ENCODE data around the gene TEX261.
"Not testable (repeated sequence)": the region's sequence is repeated elsewhere in the genome, so short reads cannot be mapped to it uniquely, and the experiment has no call there.

The TEX261 gene

DNA sequence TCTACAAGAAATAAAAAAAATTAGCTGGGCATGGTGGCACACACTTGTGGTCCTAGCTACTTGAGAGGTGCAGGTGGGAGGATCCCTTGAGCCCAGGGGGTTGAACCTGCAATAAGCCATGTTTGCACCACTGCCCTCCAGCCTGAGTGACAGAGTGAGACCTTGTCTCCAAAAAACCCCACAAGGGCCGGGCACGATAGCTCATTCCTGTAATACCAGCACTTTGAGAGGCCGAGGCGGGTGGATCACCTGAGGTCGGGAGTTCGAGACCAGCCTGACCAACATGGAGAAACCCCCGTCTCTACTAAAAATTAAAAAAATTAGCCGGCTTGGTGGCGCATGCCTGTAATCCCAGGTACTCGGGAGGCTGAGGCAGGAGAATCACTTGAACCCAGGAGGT, 5.3 kb upstream of the TEX261 start:
- not testable (repeated sequence) for DNase-seq (ENCODE audit: low spot score)

DNA sequence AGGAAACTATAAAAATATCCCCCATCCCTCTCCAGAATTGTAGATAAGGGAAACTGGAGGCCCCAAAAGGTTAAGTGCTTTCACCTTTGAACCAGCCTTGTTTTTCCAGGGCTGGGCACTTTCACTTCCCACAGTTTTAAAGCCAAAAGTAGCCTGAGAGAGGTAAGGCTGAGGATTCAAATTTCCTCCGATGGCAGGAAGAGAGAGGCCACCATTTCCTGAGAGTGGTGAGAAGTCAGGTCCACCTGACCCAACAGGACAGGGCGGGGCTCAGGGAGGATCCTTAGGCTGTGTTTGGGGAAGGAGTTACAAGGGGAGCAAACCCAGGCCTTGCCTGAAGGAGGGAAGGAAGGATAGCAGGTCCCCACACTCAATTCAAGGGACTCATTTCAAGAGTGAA, 4.7 kb upstream of the TEX261 start:
- DNase-seq (ENCODE audit: low spot score): no peak

DNA sequence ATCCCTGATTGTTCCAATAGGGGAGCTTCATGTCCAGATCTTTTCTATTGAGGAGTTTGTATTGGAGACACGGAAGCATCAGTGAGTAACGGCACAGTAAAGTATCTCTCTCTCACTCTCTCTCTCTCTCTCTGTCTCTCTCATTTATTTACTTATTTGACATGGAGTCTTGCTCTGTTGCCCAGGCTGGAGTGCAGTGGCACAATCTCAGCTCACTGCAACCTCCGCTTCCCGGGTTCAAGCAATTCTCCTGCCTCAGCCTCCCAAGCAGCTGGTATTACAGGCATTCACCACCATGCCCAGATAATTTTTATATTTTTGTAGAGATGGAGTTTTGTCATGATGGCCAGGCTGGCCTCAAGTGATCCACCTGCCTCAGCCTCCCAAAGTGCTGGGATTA, 4.2 kb upstream of the TEX261 start:
- DNase-seq (ENCODE audit: low spot score): not testable (repeated sequence)

DNA sequence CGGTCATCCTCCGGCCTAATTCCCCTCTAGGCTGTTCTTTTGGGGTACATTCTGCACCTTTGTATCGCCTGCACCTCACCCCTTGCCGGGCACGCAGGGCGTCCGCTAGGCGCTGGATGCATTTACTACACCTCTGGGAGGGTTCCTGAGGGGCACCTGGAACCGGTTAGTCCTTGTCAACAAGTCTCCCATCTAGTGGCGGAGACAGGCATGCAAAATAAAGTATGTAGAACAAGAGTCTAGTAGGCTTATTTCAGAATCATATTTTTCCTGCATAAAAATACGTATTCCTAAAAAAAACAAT, 705 bp upstream of the TEX261 start:
- peak; percentile 42 for DNase-seq (ENCODE audit: low spot score)

DNA sequence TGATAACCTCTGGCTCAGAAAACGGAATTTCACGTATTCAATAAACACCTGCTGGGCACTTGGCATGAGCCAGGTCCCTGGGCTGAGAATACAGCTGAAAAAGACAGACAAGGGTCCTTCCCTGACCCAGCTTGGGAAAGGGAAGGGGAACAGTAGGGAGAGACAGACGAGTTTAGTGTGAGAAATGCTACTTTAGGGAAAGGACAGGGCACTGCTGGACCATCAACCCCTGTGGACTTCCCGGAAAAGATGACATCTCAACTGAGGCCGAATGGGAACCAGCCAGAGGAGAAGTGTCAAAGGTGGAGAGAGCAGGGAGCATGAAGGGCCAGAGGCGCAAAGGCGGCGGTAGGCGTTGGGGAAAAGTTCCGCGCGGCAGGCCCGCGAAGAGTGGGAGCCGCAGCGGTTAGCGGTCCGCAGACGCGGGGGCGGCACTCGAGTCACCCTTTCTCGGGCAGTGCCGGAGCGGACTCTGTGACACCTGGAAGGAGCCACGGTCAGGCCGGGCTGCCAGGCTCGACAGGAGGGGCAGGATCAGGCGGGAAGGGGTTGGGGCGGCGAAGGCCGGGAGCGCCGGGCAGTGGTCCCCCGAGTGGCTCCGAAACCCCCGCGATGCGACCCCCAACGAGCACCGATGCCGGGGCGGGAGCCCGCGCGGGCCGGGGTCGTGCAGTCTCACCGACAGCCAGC, 519 bp downstream of the TEX261 start:
- DNase-seq (ENCODE audit: low spot score): peak; percentile 29

DNA sequence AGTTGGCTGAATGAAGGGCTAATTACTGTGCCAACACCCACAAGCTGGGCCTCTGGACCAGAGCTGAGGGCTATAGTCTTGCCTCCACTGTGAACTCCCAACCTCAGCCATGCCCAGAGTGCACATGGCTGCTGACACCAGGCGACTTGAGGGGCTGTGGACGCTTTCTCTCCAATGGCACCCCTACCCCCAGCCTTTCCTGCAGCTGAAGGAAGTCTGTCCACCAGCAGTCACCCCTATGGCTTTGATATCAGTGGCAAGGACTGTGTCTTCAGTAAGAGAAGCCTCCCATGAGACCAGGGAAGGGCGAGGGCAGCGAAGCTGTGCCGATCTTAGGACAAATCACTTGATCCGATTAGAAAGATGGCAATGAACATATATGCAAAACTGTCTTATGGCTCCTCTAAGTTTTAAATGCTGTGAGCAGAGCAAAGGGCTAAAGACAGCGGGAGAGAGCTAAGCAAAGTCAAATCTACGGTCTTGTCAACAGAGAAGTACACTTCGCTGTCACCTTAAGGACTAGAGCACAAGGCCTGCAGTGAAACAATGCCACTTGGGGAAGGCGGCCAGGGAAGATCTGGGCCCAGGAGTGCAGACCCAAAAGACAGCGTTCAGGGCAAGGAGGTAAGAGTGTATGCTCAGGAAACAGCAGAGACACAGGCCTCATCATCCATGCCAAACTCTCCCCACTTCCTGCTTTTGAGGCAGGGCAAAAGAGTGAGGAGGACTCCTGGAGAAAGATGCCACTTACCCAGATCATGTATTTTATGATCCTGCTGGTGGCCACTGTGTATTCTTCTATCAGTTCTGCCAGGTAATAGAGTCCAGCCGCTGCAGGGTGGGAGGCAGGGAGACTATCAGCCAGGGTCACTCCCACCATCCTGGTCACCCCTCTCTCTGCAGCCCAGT, 1.5 kb downstream of the TEX261 start:
- DNase-seq (ENCODE audit: low spot score): no peak

DNA sequence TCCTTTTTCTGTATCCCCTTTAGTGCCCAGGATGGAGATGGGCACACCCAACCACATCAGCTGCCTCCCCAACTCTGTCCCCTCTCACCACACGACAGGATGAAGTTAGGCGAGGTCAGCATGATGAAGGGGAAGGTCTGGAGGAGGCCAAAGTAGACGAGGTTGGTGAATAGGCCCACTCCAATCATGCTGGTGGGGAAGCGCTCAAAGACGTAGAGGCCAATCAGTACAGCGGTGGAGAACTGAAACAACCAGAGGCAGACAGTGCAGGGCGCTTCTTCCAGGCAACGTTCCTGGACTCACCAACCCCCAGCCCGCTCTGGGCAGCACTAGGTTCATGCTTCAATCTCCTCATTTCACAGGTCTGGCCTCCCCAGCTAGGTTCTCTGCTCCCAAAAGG, 2.9 kb downstream of the TEX261 start:
- DNase-seq (ENCODE audit: low spot score): no peak

DNA sequence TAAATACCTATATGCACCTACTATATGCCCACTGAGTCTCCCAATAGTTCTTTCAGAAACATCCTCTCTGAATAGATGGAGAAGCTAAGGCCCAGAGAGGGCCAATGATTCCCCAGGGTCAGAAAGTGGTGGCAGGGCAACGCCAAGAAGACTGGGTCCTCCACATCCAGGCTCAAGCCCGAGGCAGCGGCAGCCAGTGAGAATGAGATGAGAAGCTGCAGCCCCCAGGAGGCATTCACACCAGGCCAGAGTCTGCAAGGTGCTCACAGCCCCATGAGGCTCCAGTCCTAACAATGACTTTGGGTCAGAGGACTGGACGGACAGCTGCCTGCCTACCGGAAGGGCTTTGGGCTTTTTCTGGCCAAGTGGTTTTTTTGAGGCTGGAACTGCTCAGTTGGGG, 3.5 kb downstream of the TEX261 start:
- no peak for DNase-seq (ENCODE audit: low spot score)

DNA sequence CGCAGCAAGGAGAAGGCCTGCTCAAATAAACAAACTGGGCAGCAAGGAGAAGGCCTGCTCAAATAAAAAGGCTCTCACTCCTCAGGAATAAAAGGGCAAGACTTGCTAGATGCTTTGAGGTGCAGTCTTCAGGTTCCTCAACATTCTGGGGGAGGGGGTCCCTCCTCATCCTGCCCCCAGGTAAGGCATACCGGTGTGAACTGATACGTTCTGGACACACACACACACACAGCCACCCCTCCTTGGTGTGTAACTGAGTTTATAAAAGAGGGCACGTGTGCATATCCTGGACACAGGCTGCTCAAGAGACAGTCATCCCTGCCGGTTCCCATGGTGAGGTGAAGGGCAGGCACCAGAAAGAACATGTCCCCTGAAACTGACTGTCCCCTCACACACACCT, 4.5 kb downstream of the TEX261 start:
- DNase-seq (ENCODE audit: low spot score): no peak

DNA sequence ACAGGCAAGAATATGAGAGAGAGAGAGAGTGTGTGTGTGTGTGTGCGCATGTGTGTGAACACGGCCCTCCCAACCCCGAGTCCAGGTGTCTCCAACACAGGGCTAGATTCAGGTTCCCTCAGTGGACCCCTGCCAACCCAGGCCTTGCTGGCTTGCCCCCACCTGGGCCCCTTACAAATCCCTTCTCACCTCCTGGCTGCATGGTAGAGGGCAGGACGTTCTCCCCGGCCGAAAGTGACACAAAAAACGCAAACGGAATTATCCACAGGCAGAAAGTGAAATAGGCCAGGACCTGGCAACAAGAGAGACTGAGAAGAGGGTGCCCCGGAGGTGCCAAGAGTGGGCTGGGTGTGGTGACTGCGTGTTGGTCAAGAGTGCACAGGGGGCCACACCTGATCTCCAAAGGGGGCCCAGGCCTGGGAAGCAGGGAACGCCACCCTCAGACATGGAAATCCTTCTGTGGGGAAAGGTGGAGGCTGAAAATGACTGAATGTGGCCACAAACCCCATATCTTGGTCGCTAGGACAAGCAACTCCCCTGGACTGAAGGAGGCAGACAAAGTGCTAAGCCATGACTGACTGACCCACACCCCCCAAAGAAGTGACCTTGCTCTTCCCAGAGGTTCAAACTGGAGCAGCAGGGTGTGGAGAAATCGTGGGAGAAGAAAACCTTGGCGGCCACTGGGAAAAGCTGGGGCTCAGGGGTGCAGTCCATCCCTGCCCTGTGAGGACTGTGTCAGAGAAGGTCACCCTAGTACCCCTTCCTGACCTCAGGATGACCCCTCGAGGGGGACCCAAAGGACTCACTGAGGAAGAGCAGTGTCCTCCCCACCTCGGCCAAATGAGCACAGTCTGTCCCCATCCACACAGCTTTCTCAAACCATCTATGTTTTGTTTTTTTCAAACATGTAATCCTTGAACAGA, 5.7 kb downstream of the TEX261 start:
- no peak for DNase-seq (ENCODE audit: low spot score)

DNA sequence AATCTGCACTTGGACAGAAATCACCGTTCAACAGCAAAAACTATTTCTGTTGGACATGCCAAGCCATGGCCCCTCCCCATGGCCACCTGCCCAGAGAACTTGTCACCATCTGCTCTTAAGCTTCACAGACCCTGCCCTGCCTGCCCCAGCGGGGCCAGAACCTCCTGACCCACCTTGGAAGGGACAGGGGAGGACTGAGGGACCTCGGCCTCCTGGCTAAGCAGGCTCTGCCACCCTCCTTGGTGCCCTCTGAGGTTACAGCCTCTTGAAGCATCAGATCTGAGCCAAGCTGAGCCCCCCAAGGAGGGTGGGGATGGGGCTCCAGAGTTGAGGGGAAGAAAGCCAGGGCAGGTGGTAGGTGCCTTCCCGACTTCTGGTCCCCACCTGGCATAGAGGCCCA, 6.5 kb downstream of the TEX261 start:
- DNase-seq (ENCODE audit: low spot score): no peak

DNA sequence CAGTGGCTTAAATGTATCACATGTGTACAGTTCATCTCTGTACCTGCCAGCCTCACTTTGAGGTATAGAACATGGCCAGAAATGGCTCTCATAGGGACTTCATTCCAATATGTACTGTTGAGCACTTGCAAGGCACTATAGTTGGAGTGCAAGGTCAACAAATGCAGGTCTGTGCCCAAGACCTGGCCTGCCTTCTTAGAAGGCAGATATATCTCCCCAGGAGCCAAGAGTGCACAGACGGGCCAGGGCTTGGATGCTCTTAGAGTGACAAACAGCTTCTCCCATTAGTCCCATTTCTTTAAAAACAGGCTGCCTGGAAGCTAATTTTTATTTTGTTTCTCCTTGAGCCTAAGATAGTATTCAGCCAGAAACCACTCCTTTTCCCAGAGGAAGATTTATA, 7.3 kb downstream of the TEX261 start:
- no peak for DNase-seq (ENCODE audit: low spot score)

DNA sequence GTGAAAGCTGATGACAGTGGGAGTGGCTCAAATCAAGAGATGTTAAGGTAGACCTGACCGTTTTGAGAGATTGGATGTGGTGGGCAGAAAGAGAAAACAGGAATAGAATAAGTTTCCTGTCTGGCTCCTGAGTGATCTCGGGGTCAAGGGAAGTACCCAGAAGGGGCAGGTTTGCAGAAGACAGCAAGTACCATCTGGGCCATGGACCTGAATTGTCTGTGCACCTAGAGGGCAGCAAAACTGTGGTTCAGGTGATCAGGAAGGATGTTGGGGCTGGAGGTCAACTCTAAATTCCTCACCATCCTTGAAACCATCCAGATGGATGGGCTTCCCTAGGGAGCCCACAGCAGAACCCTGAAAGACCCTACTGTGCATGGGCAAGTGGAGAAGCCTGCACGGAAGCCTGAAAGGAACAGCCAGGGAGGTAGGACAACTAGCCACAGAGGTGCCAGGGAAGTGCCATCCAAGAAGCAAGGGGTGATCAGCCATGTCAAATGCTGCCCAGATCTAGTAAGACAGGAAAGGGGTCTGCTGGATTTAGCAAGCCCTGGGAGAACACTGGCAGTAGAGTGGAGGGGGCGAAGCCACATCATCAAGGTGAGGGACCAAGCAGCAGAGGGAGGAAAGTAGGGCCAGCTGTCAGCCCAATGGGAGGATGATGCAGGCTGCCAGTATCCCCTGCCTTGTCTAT, 8.0 kb downstream of the TEX261 start:
- DNase-seq (ENCODE audit: low spot score): no peak

DNA sequence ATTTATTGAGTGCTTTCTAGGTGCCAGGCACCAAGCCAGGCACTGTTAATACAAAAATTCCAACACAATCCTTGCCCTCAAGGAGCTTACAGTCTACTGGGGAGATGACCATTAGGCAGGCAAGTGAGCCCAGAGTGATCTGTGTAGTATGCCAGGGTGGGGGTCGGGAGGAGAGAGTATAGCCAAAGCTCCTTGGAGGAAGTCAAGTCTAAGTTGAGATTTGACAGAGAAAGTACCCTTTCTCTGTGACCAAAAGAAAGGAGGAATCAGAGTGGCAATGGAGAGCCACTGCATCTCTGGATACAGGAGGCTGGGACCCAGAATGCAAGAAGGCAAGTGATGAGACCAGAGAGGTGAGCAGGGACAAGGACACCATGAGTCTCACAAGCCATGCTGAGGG, 8.7 kb downstream of the TEX261 start:
- no peak for DNase-seq (ENCODE audit: low spot score)

DNA sequence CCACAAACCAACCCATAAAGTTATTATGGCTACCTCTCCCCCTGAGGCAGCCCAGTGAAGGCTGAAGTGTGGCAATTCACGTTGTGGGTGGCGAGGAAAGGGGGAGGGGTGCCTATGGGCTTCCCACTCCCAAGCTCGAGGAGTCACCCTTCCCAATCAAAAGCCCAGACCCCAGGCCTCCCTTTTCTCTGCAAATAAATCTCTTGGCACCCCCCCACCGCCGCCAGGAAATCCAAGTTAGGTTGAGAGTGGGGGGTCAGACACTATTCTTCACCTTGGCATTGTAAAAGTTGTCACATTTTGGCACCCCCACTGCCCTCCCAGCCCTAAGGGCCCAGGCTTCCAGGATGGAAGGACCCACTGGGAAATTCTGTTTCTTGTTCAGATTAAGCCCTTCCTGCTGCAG, 9.4 kb downstream of the TEX261 start:
- DNase-seq (ENCODE audit: low spot score): no peak

DNA sequence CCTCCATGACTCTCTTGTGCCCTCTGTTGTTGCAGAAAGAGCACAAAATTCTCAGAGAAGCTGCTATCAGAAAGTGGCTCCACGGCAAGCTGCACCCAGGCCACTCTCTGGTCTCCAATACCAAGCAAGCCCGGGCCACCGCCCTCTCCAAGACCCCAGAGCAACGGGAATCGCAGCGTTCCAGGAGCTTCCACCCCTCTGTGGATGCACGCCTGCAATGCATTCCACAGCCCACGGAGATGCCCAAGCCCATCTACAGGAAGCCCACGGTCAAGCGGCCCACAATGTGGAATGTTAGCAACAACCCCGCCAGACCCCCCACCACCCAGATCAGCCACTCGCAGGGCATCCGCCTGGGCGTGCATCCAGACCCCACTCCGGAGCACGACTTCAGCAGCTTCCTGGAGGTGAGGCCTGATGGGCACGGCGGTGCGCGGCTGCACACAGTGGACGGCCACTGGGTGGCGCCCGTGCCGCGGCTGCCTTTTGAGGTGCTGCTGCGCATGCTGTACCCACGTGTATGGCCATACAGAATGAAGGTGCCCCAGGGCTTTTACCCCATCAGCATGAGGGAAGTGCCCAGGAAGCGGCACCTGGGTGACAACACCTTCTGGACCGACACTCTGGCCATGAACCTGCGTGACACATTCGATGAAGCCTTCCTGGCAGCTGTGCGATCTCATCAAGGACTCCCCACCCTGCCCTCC, 9.9 kb downstream of the TEX261 start:
- peak; percentile 76 for DNase-seq (ENCODE audit: low spot score)

DNA sequence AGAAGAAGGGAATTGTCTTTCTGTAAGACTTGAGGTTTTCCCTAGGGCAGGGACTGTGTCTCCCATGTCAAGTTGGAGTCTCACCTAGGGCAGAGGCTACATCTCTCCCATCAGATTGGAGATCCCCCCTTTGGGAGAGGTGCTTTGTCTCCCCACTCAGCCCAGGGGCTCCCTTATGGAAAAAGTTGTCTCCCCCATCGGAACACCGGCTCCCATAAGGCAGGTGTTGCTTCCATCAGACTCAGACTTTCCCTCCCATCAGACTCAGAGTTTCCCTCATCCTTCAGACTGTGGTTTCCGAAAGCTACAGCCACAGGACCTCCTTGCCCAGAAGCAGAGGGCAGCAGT, 10.5 kb downstream of the TEX261 start:
- DNase-seq (ENCODE audit: low spot score): no peak

DNA sequence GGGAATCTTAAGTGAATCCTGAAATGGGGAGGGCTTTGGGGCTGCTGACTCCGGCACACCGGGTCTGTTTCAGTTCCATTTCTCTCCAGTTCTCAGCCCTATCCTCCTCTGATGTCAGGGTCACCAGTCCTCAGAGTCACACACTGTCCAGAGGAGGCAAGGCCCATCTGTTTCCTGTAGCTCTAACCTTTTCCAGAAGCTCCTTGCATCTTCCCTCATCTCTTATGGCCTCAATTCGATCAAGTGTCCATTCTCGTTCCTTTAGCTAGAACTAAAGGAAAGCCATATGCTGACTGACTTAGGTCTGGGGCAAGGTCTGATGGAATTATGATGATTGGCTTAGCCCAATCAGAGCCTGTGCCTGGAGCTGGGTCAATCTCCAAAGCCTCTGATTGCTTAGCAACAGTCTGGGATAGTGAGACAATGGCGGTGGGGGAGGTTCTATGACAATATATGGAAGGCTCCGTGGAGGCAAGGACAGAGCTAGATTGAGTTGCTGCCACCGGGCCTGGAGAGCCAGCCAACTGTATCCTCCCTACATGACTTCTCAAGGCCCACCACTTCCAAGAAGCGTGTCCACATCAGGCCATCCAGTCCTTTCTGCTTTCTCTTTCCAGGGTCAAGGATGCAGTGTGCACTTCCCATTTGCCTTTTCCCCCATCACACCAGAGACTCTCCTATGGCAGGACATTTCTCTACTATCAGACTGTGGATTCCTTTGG, 11.0 kb downstream of the TEX261 start:
- DNase-seq (ENCODE audit: low spot score): no peak

DNA sequence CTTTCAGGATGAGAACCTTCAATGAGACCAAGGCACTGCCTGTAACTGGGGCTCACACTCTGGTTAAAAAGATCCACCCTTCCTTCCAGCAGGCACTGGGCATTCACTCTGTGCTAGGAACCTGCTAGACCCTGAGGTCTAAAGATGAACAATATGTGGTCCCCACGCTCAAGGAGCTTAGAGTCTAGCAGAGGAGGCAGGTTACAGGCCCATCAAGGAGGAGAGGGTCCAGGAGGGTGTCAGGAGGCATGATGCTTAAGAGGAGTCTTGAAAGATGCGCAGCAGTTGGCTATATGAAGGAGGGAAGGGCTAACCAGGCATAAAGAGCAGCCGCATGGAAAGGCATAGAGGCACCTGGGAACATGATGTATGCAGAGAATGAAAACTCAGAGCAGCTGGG, 11.7 kb downstream of the TEX261 start:
- no peak for DNase-seq (ENCODE audit: low spot score)

DNA sequence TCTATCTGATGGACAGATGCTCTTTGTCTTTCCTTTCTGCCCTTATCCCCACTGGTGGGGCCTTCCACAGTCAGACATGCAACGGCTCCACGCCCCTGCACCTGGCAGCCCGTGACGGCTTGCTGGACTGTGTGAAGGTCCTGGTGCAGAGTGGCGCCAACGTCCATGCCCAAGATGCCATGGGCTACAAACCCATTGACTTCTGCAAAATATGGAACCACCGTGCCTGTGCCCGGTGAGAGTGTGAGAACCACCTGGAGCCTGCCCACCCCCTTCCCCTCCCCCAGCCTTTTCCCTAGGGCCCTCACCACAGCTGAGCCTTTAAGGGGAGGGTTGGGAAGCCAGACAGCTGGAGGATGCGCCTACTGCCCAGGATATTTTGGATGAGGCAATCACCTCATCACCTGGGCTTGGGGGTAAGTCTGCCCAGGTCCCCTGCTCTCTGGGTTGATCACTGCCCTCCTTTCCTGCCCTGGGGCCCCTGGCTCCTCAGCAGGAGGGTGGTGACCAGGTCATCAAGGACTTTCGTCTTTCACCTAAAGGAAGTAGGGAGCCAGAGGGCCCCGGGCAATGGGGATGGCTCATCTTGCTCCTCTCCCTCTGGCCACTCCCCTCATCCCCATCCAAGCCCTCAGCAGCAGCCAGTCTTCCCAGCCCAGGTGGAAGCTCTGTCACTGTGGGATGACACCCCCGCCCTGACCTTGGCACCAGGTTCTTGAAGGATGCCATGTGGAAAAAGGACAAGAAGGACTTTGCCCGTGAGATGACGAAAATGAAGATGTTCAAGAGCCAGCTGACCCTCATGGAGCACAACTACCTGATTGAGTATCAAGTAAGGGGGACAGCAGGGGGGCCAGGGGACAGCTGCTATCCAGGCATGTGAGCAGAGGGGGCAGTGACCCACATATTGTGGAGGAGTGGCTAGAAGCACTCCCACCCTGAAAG, 12.5 kb downstream of the TEX261 start:
- DNase-seq (ENCODE audit: low spot score): no peak
